AML-193 (cell line): ENCODE measurements around the gene MCRS1.
"Not testable (repeated sequence)": the region's sequence is repeated elsewhere in the genome, so short reads cannot be mapped to it uniquely, and the experiment has no call there.

Source experiments
- DNase-seq, 2 experiments: peaks; one replicate each; lab custom pipeline; 2025; lab: John Stamatoyannopoulos, UW

Gene MCRS1

GRCh38 chr12:49518914-49519573, 48.9 kb downstream of the MCRS1 start:
- DNase-seq, result no peak

DNA sequence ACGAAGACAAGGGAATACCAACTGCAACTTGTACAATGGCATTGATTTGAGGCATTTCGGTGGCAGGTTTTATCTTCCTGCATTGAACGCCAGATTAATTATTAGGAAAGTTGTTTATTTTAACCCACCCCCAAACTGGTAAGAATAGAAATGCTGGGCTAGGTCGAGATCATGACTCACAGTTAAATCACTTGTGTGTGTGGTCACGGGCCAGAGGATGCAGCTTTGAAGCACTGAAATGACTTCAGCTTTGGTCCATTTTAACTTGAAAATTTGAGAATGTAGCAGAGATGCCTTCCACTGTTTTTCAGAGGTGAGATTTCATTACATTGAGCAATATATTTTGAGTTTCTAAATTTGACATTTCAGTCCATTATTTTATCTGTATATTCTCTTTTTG, 52.7 kb downstream of the MCRS1 start:
- no peak for DNase-seq

DNA sequence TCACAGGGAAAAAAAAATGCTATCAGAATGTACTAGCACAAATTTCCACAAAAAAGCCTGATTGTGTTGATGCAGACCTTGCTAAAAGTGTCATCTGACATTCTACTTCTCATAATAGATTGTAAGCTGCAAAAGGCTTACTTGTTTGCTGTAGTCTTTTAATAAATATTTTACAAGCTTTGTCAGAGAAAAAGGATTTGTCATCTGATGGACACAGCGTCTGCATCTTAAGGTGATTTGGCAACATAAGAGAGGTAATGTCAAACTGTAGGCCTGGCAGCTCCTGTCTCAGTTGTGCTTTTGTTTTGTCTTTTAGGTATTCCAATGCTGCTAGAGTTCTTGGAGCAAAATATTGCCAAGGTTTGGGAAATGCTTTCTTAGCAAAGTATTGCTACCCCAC, 55.4 kb downstream of the MCRS1 start:
- DNase-seq, result no peak

GRCh38 chr12:49511410-49511809, 56.5 kb downstream of the MCRS1 start:
- no peak for DNase-seq

- DNase-seq, result not testable (repeated sequence)
These were observed 58.3 kb downstream of the MCRS1 start for GRCh38 chr12:49509681-49510080.
